ENCODE results near the gene CD1B.

CD1B gene

GRCh38 chr1:158328426-158328825 lies 2.9 kb downstream of the CD1B start:
- no peak overlapping the region for H3K4me3 ChIP-seq (replicated peaks in 1 of 2; ENCODE audit: low read depth in 2 of 2, low read length in 2 of 2)
- no peak for DNase-seq (ENCODE audit: low read depth in 2 of 2)
- TF ChIP-seq, protein P1, sequence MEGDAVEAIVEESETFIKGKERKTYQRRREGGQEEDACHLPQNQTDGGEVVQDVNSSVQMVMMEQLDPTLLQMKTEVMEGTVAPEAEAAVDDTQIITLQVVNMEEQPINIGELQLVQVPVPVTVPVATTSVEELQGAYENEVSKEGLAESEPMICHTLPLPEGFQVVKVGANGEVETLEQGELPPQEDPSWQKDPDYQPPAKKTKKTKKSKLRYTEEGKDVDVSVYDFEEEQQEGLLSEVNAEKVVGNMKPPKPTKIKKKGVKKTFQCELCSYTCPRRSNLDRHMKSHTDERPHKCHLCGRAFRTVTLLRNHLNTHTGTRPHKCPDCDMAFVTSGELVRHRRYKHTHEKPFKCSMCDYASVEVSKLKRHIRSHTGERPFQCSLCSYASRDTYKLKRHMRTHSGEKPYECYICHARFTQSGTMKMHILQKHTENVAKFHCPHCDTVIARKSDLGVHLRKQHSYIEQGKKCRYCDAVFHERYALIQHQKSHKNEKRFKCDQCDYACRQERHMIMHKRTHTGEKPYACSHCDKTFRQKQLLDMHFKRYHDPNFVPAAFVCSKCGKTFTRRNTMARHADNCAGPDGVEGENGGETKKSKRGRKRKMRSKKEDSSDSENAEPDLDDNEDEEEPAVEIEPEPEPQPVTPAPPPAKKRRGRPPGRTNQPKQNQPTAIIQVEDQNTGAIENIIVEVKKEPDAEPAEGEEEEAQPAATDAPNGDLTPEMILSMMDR (IDR thresholded peaks at IDR 0.05; ENCODE audit: low read depth, low read length), result no peak

DNA sequence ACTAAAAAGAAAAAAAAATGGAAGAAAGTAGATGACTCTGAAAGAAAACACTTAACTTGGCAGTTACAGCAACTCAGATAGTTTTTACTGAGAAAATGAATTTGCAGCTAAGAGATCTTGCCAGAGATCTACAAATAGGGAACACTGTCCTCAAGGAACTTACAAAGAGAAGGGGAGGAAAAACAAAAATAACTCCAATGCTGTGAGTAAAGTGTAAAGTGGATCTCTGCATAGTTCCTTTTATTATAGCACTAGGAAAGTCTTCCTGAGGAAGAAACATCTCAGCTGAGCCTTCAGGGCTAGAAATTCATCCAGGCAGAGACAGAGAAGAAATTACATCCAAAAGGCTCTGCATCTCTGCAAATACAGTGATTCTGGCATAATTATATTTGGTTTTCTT lies 3.9 kb downstream of the CD1B start:
- no peak overlapping the region for H3K4me3 ChIP-seq (replicated peaks in 1 of 2; ENCODE audit: low read depth in 2 of 2, low read length in 2 of 2)
- DNase-seq (ENCODE audit: low read depth in 2 of 2), result no peak
- TF ChIP-seq, protein P1 (IDR thresholded peaks at IDR 0.05; ENCODE audit: low read depth, low read length), result no peak

DNA sequence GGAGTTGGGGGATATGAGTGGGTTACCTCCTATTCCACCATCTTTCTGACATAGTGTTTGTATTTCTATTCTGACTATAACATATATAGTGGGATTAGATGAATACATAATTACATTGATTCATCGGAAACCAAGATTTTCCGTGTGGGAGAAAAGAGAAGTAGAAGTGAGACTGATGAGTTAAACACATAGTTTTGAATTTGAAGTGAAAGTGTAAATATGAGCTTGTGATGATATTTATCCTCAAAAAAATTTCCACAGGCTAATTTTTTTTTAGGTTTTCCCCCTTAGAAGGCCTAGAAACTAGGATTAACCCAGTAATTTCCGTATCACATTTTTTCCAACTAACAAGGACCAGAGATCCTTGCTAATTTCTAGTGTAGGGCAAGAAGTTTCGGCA lies 6.9 kb downstream of the CD1B start:
- no peak for DNase-seq (ENCODE audit: low read depth in 2 of 2)
- no peak overlapping the region for H3K4me3 ChIP-seq (replicated peaks in 1 of 2; ENCODE audit: low read depth in 2 of 2, low read length in 2 of 2)
- TF ChIP-seq, protein P1 (IDR thresholded peaks at IDR 0.05; ENCODE audit: low read depth, low read length), result no peak

GRCh38 chr1:158323866-158324265 lies 7.5 kb downstream of the CD1B start:
- DNase-seq (ENCODE audit: low read depth in 2 of 2), result no peak
- TF ChIP-seq, protein P1 (IDR thresholded peaks at IDR 0.05; ENCODE audit: low read depth, low read length), result no peak
- H3K4me3 ChIP-seq (replicated peaks in 1 of 2; ENCODE audit: low read depth in 2 of 2, low read length in 2 of 2), result no peak overlapping the region

DNA sequence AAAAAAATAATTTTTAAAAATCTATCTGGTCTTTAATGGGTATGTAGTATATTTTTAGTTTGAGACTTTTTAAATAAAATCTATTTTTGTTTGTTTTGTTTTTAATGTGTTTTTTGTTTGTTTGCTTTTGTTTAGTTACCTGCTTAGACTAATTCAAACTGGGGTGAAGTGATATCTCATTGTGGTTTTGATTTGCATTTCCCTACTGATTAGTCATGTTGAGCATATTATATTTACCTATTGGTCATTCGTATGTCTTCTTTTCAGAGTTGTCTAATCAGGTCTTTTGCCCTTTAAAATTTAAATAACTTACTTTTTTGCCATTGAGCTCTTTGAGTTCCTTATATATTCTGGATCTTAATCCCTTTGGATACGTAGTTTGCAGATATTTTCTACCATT lies 20.3 kb downstream of the CD1B start:
- DNase-seq (ENCODE audit: low read depth in 2 of 2), result no peak
- TF ChIP-seq, protein P1 (IDR thresholded peaks at IDR 0.05; ENCODE audit: low read depth, low read length), result no peak
- no peak overlapping the region for H3K4me3 ChIP-seq (replicated peaks in 1 of 2; ENCODE audit: low read depth in 2 of 2, low read length in 2 of 2)

DNA sequence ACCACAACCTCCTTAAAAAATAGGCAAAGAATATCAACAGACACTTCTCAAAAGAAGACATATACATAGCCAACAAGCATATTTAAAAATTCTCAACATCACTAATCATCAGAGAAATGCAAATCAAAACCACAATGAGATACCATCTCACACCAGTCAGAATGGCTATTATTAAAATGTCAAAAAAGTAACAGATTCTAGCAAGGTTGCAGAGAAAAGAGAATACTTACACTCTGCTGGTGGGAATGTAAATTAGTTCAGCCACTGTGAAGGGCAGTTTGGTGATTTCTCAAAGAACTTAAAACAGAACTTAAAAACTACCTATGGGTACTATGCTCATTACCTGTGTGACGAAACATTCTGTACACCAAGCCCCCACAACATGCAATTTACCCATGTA lies 20.7 kb downstream of the CD1B start:
- TF ChIP-seq, protein P1 (IDR thresholded peaks at IDR 0.05; ENCODE audit: low read depth, low read length), result no peak
- DNase-seq (ENCODE audit: low read depth in 2 of 2), result no peak

DNA sequence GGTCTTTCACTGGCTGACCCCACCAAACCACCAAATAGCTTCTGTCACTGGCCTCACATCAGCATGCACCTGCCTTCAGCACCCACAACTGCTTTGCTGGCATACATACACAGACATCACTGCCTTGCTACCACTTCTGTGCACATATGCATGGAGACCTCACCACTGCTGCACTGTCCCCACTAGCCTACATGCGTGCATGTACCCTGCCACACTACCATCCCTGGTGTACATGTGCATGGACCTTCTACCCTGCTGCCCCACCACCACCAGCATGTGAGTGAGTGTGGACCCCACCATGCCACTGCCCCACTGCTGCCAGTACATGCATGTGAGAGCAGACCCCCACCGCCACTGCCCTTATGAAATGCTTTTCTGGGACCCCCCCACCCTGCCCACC lies 35.5 kb downstream of the CD1B start:
- TF ChIP-seq, protein P1 (IDR thresholded peaks at IDR 0.05; ENCODE audit: low read depth, low read length), result no peak
- H3K4me3 ChIP-seq (replicated peaks in 1 of 2; ENCODE audit: low read depth in 2 of 2, low read length in 2 of 2), result no peak overlapping the region
- no peak for DNase-seq (ENCODE audit: low read depth in 2 of 2)

More for the DNA sequence above, 20.7 kb downstream of the CD1B start:
- H3K4me3 ChIP-seq (replicated peaks in 1 of 2; ENCODE audit: low read depth in 2 of 2, low read length in 2 of 2), result no peak overlapping the region
